HEK293 (cell line): ENCODE data around the gene STEAP3.

Experiments used
- CTCF ChIA-PET: fragments of 350-600 bp; formaldehyde crosslinking; extraction: SDS; loops from one replicate; lab custom pipeline; 2021; ENCODE audit warnings: antibody characterized with exemption; lab: Yijun Ruan, JAX
- POLR2A ChIA-PET: fragments of 300-600 bp; formaldehyde crosslinking; extraction: SDS; loops from one replicate; lab custom pipeline; 2020; ENCODE audit warnings: antibody characterized with exemption, inconsistent platforms; lab: Yijun Ruan, JAX
- H3K27ac ChIP-seq: fragments of 200-500 bp; sonication (Bioruptor generic); 2 replicates; pipeline ENCODE4 v1.5.1; 2014; ENCODE audit warnings: low read depth, low read length, control low read depth, inconsistent platforms; ENCODE audit errors: extremely low read depth
- H3K36me3 ChIP-seq, 2 experiments: fragments of 200-500 bp in 1 of 2; sonication (Bioruptor generic) in 1 of 2; 1 replicate in 1 of 2; 2 replicates in 1 of 2; pipeline ENCODE4 v1.5.1; 2014 to 2017; ENCODE audit warnings: inconsistent platforms in 2 of 2, low read length in 2 of 2; ENCODE audit not compliant: control insufficient read depth in 2 of 2, insufficient read depth in 1 of 2
- H3K4me1 ChIP-seq: fragments of 200-500 bp; sonication (Bioruptor generic); 2 replicates; pipeline ENCODE4 v1.5.1; 2014; ENCODE audit warnings: mild to moderate bottlenecking, low read length, inconsistent platforms; ENCODE audit not compliant: control insufficient read depth, insufficient read depth
- H3K4me3 ChIP-seq: 2 replicates; pipeline ENCODE4 v1.5.1; 2011; ENCODE audit warnings: low read depth, mild to moderate bottlenecking, control low read depth, low read length, moderate library complexity
- H3K9me3 ChIP-seq: fragments of 200-500 bp; sonication (Bioruptor generic); 2 replicates; pipeline ENCODE4 v1.5.1; 2014; ENCODE audit warnings: low read depth, low read length, inconsistent platforms; ENCODE audit not compliant: control insufficient read depth, insufficient read depth
- MYNN ChIP-seq: fragments of 450-650 bp; formaldehyde crosslinking; IDR thresholded peaks from 2 replicates; pipeline ENCODE4 v1.5.1; 2016; ENCODE audit warnings: missing biosample characterization, missing genetic modification characterization, borderline replicate concordance
- SP7 ChIP-seq: fragments of 450-650 bp; formaldehyde crosslinking; IDR thresholded peaks from 2 replicates; pipeline ENCODE4 v1.5.1; 2016; ENCODE audit warnings: missing biosample characterization, missing genetic modification characterization
- YY2 ChIP-seq: fragments of 450-650 bp; formaldehyde crosslinking; IDR thresholded peaks from 2 replicates; pipeline ENCODE4 v1.5.1; 2016; ENCODE audit warnings: missing biosample characterization, missing genetic modification characterization
- ZBTB48 ChIP-seq: fragments of 450-650 bp; formaldehyde crosslinking; IDR thresholded peaks from 2 replicates; pipeline ENCODE4 v1.5.1; 2016; ENCODE audit warnings: missing biosample characterization, missing genetic modification characterization
- ZEB2 ChIP-seq: fragments of 450-650 bp; formaldehyde crosslinking; IDR thresholded peaks from 2 replicates; pipeline ENCODE4 v1.5.1; 2016; ENCODE audit warnings: missing biosample characterization, missing genetic modification characterization
- ZFP37 ChIP-seq: fragments of 450-650 bp; formaldehyde crosslinking; IDR thresholded peaks from 2 replicates; pipeline ENCODE4 v1.5.1; 2016; ENCODE audit warnings: missing biosample characterization, missing genetic modification characterization
- ZFP41 ChIP-seq: fragments of 450-650 bp; formaldehyde crosslinking; IDR thresholded peaks from 2 replicates; pipeline ENCODE4 v1.5.1; 2016; ENCODE audit warnings: missing biosample characterization, missing genetic modification characterization, borderline replicate concordance
- ZNF155 ChIP-seq: fragments of 450-650 bp; formaldehyde crosslinking; IDR thresholded peaks from 2 replicates; pipeline ENCODE4 v1.5.1; 2016; ENCODE audit warnings: missing biosample characterization, missing genetic modification characterization
- ZNF266 ChIP-seq: fragments of 450-650 bp; formaldehyde crosslinking; IDR thresholded peaks from 2 replicates; pipeline ENCODE4 v1.5.1; 2016; ENCODE audit warnings: missing biosample characterization, missing genetic modification characterization, low read depth
- ZNF311 ChIP-seq: fragments of 450-650 bp; formaldehyde crosslinking; IDR thresholded peaks from 2 replicates; pipeline ENCODE4 v1.5.1; 2017; ENCODE audit warnings: missing biosample characterization, missing genetic modification characterization, borderline replicate concordance
- ZNF366 ChIP-seq: fragments of 450-650 bp; formaldehyde crosslinking; conservative IDR thresholded peaks from 2 replicates; pipeline ENCODE4 v1.5.1; 2016; ENCODE audit warnings: missing biosample characterization, missing genetic modification characterization
- ZNF629 ChIP-seq: fragments of 450-650 bp; formaldehyde crosslinking; IDR thresholded peaks from 2 replicates; pipeline ENCODE4 v1.5.1; 2017; ENCODE audit warnings: missing biosample characterization, missing genetic modification characterization
- ZNF658 ChIP-seq: fragments of 450-650 bp; formaldehyde crosslinking; IDR thresholded peaks from 2 replicates; pipeline ENCODE4; 2016; ENCODE audit warnings: missing biosample characterization, missing genetic modification characterization
- ZNF660 ChIP-seq: fragments of 450-650 bp; IDR thresholded peaks from 2 replicates; pipeline ENCODE4 v1.5.1; 2018; ENCODE audit warnings: missing biosample characterization, mild to moderate bottlenecking, missing genetic modification characterization
- ZSCAN30 ChIP-seq: fragments of 450-650 bp; IDR thresholded peaks from 2 replicates; pipeline ENCODE4 v1.5.1; 2018; ENCODE audit warnings: missing biosample characterization, mild to moderate bottlenecking, missing genetic modification characterization, moderate library complexity
- TF ChIP-seq, protein P1 (sequence below): fragments of 450-650 bp; formaldehyde crosslinking; IDR thresholded peaks from 2 replicates; pipeline ENCODE4 v1.5.1; 2016; ENCODE audit warnings: missing biosample characterization, missing genetic modification characterization
- TF ChIP-seq, protein P2 (sequence below): fragments of 450-650 bp; formaldehyde crosslinking; IDR thresholded peaks from 2 replicates; pipeline ENCODE4 v1.5.1; 2016; ENCODE audit warnings: missing biosample characterization, missing genetic modification characterization
- TF ChIP-seq, protein P3 (sequence below): fragments of 450-650 bp; formaldehyde crosslinking; IDR thresholded peaks from 2 replicates; pipeline ENCODE4 v1.5.1; 2016; ENCODE audit warnings: missing biosample characterization, missing genetic modification characterization
- TF ChIP-seq, protein P4 (sequence below): fragments of 450-650 bp; formaldehyde crosslinking; IDR thresholded peaks from 2 replicates; pipeline ENCODE4 v1.5.1; 2016; ENCODE audit warnings: missing biosample characterization, missing genetic modification characterization
- TF ChIP-seq, protein P5 (sequence below): fragments of 450-650 bp; formaldehyde crosslinking; IDR thresholded peaks from 2 replicates; pipeline ENCODE4 v1.5.1; 2017; ENCODE audit warnings: missing biosample characterization, missing genetic modification characterization

STEAP3 gene

DNA sequence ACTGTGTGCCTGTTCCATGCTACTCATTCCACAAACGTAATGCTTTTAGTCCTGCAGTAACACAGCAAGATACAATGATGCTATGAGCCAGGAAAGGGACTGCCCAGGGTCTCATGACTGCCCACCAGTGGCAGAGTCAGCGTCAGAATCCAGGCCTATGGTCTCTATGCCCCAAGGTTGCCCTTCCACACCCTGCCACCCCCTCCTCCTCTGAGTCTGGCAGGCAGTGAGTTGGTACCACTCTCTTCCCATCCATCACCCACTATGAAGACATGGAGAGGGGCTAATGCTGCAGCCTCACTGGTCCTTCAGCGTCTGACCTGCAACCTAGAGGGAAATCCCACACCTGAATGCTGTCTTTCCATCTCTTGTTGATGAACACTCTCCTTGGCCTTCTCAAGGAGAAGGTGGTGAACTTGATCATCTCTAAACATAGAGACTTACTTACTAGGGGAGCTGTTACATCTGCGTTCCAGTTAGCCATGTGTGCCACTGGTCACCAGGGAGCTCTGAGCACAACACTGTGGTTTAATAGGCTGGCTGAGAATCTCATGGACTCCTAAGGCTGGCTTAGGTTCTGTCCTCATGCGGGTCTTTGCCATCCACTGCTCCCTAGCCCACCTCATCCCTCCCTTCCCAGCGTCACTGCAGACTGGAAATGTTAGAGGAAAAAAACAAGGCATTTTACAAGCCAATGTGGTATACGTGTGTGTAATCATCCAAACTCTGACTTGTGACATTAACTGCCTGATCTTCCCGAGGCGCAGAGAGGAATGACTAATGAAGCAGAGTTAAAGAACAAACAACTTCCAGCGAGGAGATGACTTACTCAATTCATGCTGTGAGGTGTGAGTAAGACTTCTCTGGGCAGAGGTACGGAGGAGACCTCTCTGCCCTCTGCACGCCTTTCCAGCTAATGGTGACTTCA lies 28.8 kb downstream of the STEAP3 start (continued):
- peak; percentile 52 for TF ChIP-seq ZNF366 (tag by site-specific recombination)
- no peak for TF ChIP-seq ZSCAN30 (tag by site-specific recombination)
- TF ChIP-seq ZFP41 = no peak
- TF ChIP-seq, protein P1, sequence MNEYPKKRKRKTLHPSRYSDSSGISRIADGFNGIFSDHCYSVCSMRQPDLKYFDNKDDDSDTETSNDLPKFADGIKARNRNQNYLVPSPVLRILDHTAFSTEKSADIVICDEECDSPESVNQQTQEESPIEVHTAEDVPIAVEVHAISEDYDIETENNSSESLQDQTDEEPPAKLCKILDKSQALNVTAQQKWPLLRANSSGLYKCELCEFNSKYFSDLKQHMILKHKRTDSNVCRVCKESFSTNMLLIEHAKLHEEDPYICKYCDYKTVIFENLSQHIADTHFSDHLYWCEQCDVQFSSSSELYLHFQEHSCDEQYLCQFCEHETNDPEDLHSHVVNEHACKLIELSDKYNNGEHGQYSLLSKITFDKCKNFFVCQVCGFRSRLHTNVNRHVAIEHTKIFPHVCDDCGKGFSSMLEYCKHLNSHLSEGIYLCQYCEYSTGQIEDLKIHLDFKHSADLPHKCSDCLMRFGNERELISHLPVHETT (tag by site-specific recombination) = 0 out of 2 replicates have a peak, but pooled peaks have one; percentile 61
- TF ChIP-seq, protein P2, sequence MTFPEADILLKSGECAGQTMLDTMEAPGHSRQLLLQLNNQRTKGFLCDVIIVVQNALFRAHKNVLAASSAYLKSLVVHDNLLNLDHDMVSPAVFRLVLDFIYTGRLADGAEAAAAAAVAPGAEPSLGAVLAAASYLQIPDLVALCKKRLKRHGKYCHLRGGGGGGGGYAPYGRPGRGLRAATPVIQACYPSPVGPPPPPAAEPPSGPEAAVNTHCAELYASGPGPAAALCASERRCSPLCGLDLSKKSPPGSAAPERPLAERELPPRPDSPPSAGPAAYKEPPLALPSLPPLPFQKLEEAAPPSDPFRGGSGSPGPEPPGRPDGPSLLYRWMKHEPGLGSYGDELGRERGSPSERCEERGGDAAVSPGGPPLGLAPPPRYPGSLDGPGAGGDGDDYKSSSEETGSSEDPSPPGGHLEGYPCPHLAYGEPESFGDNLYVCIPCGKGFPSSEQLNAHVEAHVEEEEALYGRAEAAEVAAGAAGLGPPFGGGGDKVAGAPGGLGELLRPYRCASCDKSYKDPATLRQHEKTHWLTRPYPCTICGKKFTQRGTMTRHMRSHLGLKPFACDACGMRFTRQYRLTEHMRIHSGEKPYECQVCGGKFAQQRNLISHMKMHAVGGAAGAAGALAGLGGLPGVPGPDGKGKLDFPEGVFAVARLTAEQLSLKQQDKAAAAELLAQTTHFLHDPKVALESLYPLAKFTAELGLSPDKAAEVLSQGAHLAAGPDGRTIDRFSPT = peak; percentile 91
- TF ChIP-seq ZNF266 = no peak
- TF ChIP-seq SP7 (tag by site-specific recombination) = peak; percentile 77
- TF ChIP-seq, protein P3, sequence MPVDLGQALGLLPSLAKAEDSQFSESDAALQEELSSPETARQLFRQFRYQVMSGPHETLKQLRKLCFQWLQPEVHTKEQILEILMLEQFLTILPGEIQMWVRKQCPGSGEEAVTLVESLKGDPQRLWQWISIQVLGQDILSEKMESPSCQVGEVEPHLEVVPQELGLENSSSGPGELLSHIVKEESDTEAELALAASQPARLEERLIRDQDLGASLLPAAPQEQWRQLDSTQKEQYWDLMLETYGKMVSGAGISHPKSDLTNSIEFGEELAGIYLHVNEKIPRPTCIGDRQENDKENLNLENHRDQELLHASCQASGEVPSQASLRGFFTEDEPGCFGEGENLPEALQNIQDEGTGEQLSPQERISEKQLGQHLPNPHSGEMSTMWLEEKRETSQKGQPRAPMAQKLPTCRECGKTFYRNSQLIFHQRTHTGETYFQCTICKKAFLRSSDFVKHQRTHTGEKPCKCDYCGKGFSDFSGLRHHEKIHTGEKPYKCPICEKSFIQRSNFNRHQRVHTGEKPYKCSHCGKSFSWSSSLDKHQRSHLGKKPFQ = peak; percentile 59; the same call in 1 of the 2 replicates
- TF ChIP-seq ZEB2 (tag by site-specific recombination) = peak; percentile 46; the same call in 1 of the 2 replicates

DNA sequence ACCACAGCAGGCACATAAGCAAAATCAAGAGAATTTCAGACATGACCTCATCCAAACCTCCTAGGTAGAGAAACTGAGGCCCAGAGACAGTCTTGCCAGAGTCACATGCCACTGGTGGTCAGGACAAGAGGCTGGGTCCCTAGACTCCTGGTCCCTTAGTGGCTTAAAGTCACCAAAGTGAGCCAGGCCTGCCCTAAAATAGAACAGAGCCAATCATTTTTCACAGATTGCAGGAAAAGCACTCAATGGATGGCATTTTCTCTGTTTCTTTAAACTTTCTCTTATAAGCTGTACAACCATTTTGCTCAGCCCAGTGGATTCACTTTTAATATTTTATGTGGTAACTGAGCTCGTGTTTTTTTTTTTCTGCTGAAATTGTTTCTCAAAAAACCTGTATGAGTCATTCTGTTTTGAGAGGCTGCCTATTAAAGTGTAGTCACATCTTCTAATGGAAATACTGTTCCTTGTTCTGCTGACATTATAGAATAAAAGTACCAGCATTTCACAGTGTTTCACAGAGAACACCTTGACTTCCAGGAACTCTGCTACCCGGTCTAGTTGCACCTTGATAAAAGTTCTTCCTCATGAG lies 29.6 kb downstream of the STEAP3 start:
- TF ChIP-seq ZNF155 (tag by site-specific recombination) (no peak), ZFP37 (tag by site-specific recombination) (0 out of 2 replicates have a peak, but pooled peaks have one; percentile 53), YY2 (tag by site-specific recombination) (no peak), ZNF660 (tag by site-specific recombination) (0 out of 2 replicates have a peak, but pooled peaks have one; percentile 5), ZNF311 (tag by site-specific recombination) (no peak), ZNF629 (tag by site-specific recombination) (0 out of 2 replicates have a peak, but pooled peaks have one; percentile 27), ZEB2 (tag by site-specific recombination) (0 out of 2 replicates have a peak, but pooled peaks have one; percentile 13), ZBTB48 (tag by site-specific recombination) (peak; percentile 84), MYNN (tag by site-specific recombination) (peak; percentile 83), ZNF658 (no peak)
- TF ChIP-seq, protein P4, sequence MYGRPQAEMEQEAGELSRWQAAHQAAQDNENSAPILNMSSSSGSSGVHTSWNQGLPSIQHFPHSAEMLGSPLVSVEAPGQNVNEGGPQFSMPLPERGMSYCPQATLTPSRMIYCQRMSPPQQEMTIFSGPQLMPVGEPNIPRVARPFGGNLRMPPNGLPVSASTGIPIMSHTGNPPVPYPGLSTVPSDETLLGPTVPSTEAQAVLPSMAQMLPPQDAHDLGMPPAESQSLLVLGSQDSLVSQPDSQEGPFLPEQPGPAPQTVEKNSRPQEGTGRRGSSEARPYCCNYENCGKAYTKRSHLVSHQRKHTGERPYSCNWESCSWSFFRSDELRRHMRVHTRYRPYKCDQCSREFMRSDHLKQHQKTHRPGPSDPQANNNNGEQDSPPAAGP (tag by site-specific recombination) = 0 out of 2 replicates have a peak, but pooled peaks have one; percentile 2
- TF ChIP-seq, protein P5, sequence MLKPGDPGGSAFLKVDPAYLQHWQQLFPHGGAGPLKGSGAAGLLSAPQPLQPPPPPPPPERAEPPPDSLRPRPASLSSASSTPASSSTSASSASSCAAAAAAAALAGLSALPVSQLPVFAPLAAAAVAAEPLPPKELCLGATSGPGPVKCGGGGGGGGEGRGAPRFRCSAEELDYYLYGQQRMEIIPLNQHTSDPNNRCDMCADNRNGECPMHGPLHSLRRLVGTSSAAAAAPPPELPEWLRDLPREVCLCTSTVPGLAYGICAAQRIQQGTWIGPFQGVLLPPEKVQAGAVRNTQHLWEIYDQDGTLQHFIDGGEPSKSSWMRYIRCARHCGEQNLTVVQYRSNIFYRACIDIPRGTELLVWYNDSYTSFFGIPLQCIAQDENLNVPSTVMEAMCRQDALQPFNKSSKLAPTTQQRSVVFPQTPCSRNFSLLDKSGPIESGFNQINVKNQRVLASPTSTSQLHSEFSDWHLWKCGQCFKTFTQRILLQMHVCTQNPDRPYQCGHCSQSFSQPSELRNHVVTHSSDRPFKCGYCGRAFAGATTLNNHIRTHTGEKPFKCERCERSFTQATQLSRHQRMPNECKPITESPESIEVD = peak; percentile 41; the same call in 1 of the 2 replicates
- Histone ChIP-seq H3K4me1 (peaks cover 14% of the 10 kb centered on the region), H3K4me3 (no peak overlapping the region), H3K36me3 (peaks cover 0 to 56% of the 10 kb centered on the region in 2 experiments; a peak in 2 of 3 replicates), H3K27ac (peak overlapping the region; percentile 51), H3K9me3 (no peaks in the 10 kb centered on the region)
- ChIA-PET CTCF (interaction anchor here (0.6 to 2.8 kb wide), 5 partner anchors 11 to 125 kb away, joined by 3 to 17 read pairs (median 10); no protein-coding TSS in a partner anchor), POLR2A (interaction anchor here (0.6 kb wide), 2 partner anchors 17 to 157 kb away, joined by 3 to 5 read pairs; no protein-coding TSS in a partner anchor)
